ENCODE results near the gene EP400. TPM values are rescaled to one million over a fixed set of nuclear protein-coding genes. Genes with fewer than 3 reads are reported as not detected.

EP400 gene
- polyA plus RNA-seq, 1 donor (not counting 4 experiments of a cell fraction or from before 2014, with no cell fraction given): 4.1 TPM

DNA sequence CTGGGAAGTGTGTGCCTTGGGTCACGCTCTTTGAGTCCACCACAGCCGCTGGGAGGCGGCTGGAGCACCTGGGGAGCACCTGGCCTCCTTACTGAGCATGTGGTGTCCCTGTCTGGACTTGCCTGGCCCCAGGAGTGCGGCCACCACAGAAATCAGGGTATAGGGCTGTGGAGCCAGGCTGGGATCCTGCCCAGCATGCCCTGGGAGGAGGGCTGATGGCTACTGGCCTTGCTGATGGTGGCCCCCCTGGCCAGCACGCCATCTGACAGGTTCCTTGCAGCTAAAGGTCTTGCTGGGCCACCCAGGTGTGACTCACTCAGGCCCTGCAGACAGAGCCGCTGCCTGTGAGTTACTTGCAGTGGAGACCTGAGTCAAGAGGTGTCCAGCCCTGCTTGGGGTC is 49.3 kb upstream of the EP400 start:
- Histone ChIP-seq H3K4me1 (ENCODE audit: control insufficient read depth, extremely low read depth, insufficient read depth, low read length) (peaks cover 19% of the 10 kb centered on the region), H3K9ac (ENCODE audit: control insufficient read depth, extremely low read depth, insufficient read depth, low read length) (no peak overlapping the region), H3K27ac (ENCODE audit: control insufficient read depth, insufficient read depth, low read length) (no peak overlapping the region), H3K36me3 (ENCODE audit: control insufficient read depth in 2 of 2, extremely low read depth in 1 of 2, insufficient read depth in 2 of 2, low read length in 2 of 2) (no peaks in the 10 kb centered on the region), H3K27me3 (ENCODE audit: control insufficient read depth, extremely low read depth, insufficient read depth, low read length) (no peaks in the 10 kb centered on the region), H4K20me1 (ENCODE audit: control insufficient read depth, extremely low read depth, insufficient read depth, low read length) (peaks cover 3% of the 10 kb centered on the region), H3K79me2 (ENCODE audit: control insufficient read depth, insufficient read depth, low read length) (no peaks in the 10 kb centered on the region), H3K4me2 (ENCODE audit: control insufficient read depth, extremely low read depth, insufficient read depth, low read depth, low read length) (no peak overlapping the region), H3K4me3 (ENCODE audit: control insufficient read depth in 2 of 3, extremely low read depth in 1 of 3, insufficient read depth in 2 of 3, low read depth in 1 of 3, low read length in 3 of 3) (no peak overlapping the region), H3K9me1 (ENCODE audit: control insufficient read depth, extremely low read depth, insufficient read depth, low read length) (no peaks in the 10 kb centered on the region), H3K9me3 (ENCODE audit: control insufficient read depth, low read depth, low read length) (no peaks in the 10 kb centered on the region), H2AFZ (ENCODE audit: control insufficient read depth, low read length) (no peak overlapping the region)
- FAIRE-seq: no peak
- DNase-seq (ENCODE audit: low read depth, low spot score): no peak
- TF ChIP-seq, protein P1, sequence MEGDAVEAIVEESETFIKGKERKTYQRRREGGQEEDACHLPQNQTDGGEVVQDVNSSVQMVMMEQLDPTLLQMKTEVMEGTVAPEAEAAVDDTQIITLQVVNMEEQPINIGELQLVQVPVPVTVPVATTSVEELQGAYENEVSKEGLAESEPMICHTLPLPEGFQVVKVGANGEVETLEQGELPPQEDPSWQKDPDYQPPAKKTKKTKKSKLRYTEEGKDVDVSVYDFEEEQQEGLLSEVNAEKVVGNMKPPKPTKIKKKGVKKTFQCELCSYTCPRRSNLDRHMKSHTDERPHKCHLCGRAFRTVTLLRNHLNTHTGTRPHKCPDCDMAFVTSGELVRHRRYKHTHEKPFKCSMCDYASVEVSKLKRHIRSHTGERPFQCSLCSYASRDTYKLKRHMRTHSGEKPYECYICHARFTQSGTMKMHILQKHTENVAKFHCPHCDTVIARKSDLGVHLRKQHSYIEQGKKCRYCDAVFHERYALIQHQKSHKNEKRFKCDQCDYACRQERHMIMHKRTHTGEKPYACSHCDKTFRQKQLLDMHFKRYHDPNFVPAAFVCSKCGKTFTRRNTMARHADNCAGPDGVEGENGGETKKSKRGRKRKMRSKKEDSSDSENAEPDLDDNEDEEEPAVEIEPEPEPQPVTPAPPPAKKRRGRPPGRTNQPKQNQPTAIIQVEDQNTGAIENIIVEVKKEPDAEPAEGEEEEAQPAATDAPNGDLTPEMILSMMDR (optimal IDR thresholded peaks at IDR 0.05 in 1 of 3, IDR thresholded peaks at IDR 0.05 in 1 of 3, conservative IDR thresholded peaks at IDR 0.05 in 1 of 3; ENCODE audit: extremely low read depth in 1 of 3, insufficient read depth in 2 of 3, low read length in 3 of 3): no peak
- no peak for TF ChIP-seq EZH2 (IDR thresholded peaks at IDR 0.05; ENCODE audit: low read length)
- dilution Hi-C loops (cut with MboI; ENCODE audit: extremely low pct_ligation_motif_present, low sequenced_read_pairs): no loop called here

- Histone ChIP-seq H3K4me3 (ENCODE audit: control insufficient read depth in 2 of 3, extremely low read depth in 1 of 3, insufficient read depth in 2 of 3, low read depth in 1 of 3, low read length in 3 of 3) (no peak overlapping the region), H3K4me2 (ENCODE audit: control insufficient read depth, extremely low read depth, insufficient read depth, low read depth, low read length) (no peak overlapping the region)
Measured at GRCh38 chr12:131901431-131902331, 48.1 kb upstream of the EP400 start.

More at GRCh38 chr12:131901431-131902331, 48.1 kb upstream of the EP400 start:
- no peaks in the 10 kb centered on the region for H3K36me3 ChIP-seq (ENCODE audit: control insufficient read depth in 2 of 2, extremely low read depth in 1 of 2, insufficient read depth in 2 of 2, low read length in 2 of 2)
- dilution Hi-C loops (cut with MboI; ENCODE audit: extremely low pct_ligation_motif_present, low sequenced_read_pairs): no loop called here
- H3K79me2 ChIP-seq (ENCODE audit: control insufficient read depth, insufficient read depth, low read length): no peaks in the 10 kb centered on the region
- H2AFZ ChIP-seq (ENCODE audit: control insufficient read depth, low read length): no peak overlapping the region
- peaks cover 11% of the 10 kb centered on the region for H3K4me1 ChIP-seq (ENCODE audit: control insufficient read depth, extremely low read depth, insufficient read depth, low read length)
- TF ChIP-seq, protein P1 (optimal IDR thresholded peaks at IDR 0.05 in 1 of 3, IDR thresholded peaks at IDR 0.05 in 1 of 3, conservative IDR thresholded peaks at IDR 0.05 in 1 of 3; ENCODE audit: extremely low read depth in 1 of 3, insufficient read depth in 2 of 3, low read length in 3 of 3): no peak
- no peak for TF ChIP-seq EZH2 (IDR thresholded peaks at IDR 0.05; ENCODE audit: low read length)
- DNase-seq (ENCODE audit: low read depth, low spot score) (no peak), FAIRE-seq (no peak)
- H4K20me1 ChIP-seq (ENCODE audit: control insufficient read depth, extremely low read depth, insufficient read depth, low read length): no peaks in the 10 kb centered on the region
- no peaks in the 10 kb centered on the region for H3K9me1 ChIP-seq (ENCODE audit: control insufficient read depth, extremely low read depth, insufficient read depth, low read length)
- no peaks in the 10 kb centered on the region for H3K9me3 ChIP-seq (ENCODE audit: control insufficient read depth, low read depth, low read length)
- H3K27me3 ChIP-seq (ENCODE audit: control insufficient read depth, extremely low read depth, insufficient read depth, low read length): no peaks in the 10 kb centered on the region
- no peak overlapping the region for H3K27ac ChIP-seq (ENCODE audit: control insufficient read depth, insufficient read depth, low read length)
- no peak overlapping the region for H3K9ac ChIP-seq (ENCODE audit: control insufficient read depth, extremely low read depth, insufficient read depth, low read length)
